KG1 (cell line): Measurements from ENCODE around the gene MYO9B.
A peak's percentile ranks its signal among the peaks of the same experiment; 100 is the strongest.
"Not testable (repeated sequence)": the region's sequence is repeated elsewhere in the genome, so short reads cannot be mapped to it uniquely, and the experiment has no call there.

Experiments
- DNase-seq: peaks from one replicate; lab custom pipeline; 2025; lab: John Stamatoyannopoulos, UW

The MYO9B gene

DNA sequence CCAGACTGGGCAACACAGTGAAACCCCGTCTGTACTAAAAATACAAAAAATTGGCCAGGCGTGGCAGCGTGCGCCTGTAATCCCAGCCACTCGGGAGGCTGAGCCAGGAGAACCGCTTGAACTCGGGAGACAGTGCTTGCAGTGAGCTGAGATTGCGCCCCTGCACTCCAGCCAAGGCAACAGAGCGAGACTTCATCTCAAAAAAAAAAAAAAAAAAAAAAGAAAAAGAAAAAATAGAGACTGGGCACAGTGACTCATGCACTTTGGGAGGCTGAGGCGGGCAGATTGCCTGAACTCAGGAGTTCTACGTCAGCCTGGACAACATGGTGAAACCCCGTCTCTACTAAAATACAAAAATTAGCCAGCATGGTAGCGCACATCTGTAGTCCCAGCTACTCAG, 69.2 kb downstream of the MYO9B start:
- DNase-seq, result not testable (repeated sequence)

DNA sequence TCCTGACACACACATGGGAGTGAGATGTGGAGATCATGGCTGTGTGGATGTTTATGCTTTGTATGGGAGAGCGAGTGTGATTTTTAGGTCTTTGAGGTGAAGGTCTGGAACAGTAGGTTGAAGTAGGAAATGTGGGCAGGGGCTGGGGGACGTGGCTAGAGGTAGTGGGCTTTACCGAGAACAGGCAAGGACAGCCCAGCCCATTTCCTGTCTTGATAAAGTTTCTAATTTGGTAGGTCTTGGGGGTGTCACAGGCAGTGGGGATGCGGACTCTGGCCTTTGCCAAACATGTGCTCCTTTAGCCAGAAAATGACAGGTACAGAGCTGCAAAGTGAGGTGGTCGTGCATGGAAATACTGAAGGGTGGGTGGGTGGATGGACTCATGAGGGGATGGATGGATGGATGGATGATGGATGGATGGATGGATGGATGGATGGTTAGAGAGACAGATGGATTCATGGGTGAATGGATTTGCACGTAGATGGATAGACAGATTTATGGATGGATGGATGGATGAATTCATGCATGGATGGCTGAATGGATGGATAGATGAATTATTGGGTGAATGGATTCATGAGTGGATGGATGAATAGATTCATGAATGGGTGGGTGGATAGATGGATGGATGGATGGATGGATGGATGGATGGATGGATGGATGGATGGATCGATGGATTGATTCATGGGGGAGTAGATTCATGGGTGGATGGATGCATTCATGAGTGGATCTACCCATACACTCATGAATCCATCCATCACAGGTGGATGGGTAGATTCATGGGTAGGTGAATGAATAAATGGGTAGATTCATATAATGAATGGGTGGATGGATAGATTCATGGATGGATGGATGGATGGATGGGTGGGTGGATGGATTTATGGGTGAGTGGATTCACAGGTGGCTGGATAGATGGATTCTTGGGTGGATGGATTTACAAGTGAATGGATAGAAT, 70.2 kb downstream of the MYO9B start:
- no peak for DNase-seq

DNA sequence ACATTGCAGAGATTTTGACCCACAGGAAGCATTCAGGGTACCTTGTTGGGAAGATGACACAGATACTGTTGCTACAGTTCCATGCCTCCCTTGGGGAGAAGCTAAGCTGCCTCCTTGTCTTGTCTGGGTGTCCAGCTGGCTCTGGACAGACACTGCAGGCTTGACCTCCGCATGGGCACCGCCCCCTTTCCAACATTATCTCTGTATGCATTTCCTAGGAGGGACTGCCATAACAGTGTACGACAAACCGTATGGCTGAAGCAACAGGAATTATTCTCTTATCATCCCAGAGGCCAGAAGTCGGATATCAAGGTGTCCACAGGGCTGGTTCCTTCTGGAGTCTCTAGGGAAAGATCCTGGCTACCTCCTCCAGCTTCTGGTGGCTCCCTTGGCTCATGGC, 72.6 kb downstream of the MYO9B start:
- DNase-seq, result no peak

DNA sequence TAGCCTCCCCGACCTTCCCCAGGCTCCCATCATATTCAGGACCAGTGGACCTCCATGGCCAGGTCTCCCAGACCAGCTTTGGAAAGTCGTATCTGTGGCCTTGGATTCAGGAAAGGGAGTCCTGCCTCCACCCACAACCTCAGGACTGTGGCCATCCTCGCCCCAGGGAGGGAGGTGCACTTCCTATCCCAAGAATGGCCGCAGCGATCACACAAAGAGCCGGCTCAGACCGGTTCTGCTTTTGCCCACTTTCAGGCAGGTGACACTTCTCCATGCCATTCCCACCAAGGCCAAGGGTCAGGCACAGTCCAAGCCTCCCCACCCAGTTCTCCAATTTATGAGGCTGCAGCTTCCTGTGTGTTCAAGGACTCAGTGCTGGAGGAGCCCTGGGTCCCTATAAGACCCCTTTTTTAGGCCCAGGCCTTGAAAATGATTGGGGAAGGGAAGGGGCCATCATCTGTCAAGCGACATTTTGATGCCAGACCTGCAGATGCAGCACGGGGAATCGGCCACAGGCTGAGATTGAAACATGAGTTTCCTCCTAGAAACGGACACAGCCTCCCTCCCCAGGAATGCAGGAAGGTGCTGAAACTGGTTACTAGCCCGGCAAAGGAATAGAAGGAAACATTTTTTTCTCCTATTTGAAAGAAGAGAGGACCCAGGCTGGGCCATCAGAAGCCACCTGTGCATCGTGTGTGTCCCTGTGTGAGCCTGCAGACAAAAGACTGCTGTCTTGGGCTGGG, 74.0 kb downstream of the MYO9B start:
- DNase-seq, result no peak

DNA sequence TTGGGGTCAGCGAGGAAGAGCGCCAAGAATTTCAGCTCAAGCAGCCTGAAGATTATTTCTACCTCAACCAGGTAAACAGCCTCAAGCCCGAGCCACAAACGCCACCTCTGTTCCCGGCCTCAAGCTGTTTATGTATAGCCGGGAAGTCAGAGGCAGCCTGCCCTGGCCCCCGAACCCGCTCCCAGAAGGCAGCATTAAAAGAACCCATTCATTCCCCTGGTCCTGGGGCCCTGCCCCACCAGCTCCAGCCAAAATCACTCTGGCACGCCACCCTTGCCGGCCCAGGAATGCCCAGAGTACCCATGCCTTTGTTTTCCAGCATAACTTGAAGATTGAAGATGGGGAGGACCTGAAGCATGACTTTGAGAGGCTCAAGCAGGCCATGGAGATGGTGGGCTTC, 78.4 kb downstream of the MYO9B start:
- no peak for DNase-seq

DNA sequence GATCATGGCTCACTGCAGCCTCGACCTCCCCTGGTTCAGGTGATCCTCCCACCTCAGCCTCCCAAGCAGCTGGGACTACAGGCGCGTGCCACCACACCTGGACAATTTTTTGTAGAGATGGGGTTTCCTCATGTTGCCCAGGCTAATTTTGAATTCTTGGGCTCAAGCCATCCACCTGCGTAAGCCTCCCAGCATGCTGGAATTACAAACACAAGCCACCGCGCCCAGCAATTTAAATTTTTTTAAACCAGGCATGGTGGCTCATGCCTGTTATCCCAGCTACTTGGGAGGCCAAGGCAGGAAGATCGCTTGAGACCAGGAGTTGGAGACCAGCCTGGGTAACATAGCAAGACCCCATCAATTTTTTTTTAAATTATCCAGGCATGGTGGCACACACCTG, 79.7 kb downstream of the MYO9B start:
- no peak for DNase-seq

DNA sequence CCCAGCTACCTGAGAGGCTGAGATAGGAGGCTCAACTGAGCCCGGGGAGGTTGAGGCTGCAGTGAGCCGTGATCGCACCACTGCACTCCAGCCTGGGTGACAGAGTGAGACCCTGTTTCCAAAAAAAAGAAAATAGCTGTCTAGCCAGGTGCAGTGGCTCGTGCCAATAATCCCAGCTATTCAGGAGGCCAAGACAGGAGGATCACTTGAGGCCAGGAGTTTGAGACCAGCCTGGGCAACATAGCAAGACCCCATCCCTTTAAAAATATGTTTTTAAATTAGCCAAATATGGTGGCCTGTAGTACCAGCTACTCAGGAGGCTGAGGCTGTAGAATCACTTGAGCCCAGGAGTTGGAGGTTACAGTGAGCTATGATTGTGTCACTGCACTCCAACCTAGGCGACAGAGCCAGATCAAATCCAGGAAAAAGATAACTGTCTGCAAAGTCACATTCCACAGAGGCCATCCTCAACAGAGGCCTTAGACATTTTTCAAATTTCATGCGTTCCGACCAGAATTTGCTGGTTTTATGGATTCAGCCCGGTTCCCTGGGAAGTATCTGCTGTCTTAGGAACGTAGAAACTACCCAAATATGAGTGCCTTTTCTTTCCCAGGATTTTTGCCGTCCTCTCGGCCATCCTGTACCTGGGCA, 80.8 kb downstream of the MYO9B start:
- no peak for DNase-seq

DNA sequence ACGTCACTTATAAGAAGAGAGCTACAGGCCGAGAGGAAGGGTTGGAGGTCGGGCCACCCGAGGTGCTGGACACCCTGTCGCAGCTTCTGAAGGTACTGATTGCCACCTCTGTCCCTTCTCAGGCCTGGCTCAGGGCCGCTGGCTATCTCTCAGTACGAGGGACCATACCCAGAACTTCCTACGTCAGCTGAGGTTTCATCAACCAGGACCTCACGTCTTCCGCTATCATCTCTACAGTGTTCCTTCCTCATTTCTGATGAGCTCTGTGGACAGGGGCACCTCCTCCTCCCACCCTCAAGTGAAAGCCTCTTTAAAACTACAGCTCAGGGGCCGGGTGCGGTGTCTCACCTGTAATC, 81.3 kb downstream of the MYO9B start:
- peak; percentile 0 for DNase-seq

DNA sequence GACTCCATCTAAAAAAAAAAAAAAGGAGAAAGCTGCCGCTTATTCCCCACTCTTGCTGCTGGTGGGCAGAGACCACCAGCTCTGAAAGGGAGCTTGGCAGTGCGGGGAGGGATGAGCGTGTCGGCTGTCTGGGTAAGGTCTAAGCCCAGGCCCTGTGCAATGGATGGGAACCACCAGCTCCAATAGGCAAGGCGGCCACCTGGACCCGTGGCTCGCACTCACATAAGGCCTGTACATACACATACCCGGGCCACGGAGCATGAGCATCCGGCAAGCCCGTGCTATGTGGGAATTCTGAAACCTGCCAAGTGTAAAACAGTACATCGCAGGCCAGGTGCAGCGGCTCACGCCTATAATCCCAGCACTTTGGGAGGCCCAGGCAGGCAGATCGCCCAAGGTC, 83.0 kb downstream of the MYO9B start:
- DNase-seq, result no peak

DNA sequence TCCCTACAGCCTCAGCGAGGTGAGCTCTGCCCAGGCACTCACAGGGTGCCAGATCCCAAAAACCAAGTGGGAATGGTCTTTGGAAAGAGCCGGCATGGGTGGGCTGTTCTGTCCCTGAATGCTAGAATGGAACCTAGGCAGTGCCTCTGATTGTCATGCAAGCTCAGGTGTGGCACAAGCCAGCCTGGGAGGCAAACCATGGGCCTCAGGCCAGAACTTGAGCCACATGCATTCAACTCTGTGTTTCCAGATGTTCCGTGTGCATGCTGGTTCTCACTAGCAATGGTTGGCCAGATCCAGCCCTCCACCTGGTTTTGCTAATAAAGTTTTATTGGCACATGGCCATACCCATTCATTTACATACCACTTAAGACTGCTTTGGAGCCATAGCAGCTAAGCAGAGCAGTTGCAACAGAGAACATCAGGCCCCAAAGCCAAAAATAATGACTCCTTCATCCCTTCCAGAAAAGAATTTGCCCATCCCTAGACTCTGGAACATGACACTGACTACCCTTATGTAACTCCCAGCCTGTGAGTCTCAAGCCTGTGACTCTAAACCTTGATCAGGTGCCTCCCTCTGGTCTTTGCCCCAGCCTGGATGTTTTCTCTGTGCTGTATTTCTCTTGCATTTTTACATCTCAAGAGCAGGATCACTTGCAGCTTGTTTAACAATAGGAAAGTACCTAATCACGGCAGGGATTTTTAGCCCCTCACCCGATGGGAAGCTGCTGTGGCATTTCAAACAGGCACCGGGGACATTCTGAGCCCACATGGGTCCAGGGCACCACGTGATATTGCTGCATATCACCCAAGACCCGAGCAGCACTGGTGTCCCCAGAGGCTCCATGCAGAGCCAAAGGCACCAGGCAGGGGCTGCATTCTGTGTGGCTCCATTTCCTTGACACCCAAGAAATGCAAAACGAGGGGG, 84.2 kb downstream of the MYO9B start:
- no peak for DNase-seq

DNA sequence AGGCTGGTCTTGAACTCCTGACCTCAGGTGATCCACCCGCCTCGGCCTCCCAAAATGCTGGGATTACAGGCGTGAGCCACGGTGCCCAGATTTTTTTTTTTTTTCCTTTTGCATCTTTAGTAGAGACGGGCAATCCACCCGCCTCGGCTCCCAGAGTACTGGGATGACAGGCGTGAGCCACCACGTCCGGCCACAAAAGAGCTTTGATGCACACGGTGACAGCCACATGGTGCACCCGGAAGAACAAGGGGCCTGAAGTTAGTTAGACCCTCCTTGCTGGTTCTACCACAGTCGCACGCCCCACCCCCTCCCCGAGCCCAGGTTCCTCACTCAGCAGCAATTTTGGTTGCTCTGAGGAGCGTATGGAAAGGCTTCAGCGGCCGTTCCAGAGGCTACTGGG, 85.3 kb downstream of the MYO9B start:
- DNase-seq, result no peak

DNA sequence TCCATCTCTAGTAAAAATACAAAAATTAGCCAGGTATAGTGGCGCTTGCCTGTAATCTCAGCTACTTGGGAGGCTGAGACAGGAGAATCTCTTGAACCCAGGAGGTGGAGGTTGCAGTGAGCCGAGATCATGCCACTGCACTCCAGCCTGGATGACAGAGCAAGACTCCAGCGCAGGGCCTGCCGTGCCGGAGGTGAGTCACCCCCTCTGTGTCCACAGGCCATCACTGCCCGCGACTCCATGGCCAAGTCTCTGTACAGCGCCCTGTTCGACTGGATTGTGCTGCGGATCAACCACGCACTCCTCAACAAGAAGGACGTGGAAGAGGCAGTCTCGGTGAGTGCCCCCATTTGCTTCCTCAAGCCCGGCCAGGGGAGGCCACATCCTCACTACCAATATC, 86.6 kb downstream of the MYO9B start:
- DNase-seq, result not testable (repeated sequence)

DNA sequence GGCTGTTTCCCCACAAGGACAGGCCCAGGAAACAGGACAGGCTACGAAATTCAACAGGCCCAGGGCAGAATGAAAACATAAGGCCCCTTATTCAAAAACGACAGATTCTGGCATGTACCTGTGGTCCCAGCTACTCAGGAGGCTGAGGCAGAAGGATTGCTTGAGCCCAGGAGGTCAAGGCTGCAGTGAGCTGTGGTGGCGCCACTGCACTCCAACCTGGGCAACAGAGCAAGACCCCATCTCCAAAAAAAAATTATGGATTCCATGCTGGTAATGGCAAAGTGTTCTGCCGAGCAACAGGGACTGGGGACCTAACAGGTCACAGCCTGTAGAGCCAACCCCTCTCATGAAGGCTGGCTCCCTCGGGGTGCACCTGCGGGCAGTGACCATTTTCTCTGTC, 87.0 kb downstream of the MYO9B start:
- no peak for DNase-seq

DNA sequence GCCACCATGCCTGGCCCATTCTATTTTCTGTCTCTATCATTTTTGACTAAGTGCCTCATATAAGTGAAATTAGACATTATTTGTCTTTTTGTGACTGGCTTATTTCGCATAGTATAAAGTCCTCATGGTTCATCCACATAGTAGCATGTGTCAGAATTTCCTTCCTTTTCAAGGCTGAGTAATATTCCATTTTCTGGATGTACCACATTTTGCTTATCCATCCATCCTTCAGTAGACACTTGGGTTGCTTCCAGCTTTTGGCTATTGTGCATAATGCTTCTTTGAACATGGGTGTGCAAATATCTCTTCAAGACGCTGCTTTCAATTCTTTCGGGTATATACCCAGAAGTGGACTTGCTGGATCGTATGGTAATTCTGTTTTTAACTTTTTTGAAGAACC, 88.1 kb downstream of the MYO9B start:
- DNase-seq, result no peak

DNA sequence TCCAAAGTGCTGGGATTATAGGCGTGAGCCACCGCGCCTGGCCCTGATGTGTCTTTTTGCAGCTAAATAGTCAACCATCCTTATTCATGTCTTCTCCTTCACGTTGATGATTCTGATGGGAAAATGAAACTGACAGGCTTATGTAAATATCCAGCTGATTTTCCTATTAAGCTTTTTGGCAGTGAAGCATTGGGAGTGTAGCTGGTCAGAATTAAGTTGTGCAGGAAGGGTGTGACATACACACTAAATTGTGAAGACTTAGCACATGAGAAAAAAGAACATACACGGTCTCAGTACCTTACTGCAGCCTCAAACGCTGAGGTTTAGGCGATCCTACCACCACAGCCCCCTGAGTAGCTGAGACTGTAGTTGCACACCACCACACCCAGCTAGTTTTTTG, 89.1 kb downstream of the MYO9B start:
- DNase-seq, result no peak

DNA sequence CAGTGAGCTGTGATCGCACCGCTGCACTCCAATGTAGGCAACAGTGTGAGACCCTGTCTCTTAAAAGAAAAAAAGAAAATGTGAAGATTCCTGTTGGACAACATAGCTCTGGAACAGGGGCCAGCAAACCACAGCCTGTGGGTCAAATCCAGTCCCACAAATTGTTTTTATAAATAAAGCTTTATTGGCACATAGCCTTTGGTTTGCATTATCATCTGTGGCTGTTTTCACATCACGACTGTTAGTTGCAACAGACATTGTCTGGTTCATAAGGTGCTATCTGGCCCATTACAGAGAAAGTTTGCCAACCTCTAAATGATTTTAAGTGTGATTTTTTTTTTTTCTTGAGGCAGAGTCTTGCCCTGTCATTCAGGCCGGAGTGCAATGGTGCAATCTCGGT, 90.1 kb downstream of the MYO9B start:
- no peak for DNase-seq

DNA sequence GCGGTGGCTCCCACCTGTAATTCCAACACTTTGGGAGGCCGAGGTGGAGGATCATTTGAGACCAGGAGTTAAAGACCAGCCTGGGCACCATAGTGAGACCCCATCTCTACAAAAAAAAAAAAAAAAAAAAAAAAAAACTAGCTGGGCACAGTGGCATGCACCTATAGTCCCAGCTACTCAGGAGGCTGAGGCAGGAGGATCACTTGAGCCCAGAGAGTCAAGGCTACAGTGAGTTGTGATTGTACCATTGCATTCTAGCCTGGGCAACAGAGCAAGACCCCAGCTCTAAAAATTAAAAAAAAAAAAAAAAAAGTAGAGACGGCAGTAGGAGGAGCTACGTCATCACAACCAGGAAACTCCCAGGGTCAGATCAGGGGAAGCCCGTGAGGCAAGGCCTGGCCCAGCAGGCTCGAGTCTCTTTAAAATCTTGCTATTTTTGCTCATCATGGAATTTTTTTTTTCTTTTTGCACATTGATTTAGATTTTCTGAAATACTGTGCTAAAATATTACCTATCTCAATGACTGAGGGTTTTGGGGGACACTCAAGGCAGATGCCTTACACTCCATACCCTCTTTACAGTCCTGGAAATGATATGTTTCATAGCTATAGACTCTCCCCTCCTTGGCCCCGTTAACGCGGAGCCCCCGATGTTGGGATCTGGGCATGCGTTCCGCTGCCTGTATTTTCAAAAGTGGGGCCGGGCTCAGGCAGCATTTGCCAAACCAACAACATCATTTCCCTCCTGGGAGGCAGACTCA, 95.1 kb downstream of the MYO9B start:
- no peak for DNase-seq

DNA sequence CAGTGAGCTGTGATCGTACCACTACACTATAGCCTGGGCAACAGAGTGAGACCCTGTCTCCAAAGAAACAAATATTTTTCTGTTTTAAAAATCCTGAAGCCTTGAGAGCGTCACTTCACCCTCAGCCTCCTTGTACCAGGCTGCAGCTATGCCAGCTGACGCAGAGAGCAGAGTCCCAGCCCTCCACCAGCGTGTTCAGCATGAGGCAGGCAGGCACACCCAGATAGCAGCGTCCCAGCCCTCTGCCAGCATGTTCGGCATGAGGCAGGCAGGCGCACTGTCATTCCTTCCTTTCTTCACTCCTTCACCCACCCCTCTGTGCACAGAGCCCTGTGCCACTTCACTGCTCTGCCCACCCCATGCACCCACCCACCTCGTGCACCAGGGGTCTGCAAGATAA, 96.3 kb downstream of the MYO9B start:
- no peak for DNase-seq

DNA sequence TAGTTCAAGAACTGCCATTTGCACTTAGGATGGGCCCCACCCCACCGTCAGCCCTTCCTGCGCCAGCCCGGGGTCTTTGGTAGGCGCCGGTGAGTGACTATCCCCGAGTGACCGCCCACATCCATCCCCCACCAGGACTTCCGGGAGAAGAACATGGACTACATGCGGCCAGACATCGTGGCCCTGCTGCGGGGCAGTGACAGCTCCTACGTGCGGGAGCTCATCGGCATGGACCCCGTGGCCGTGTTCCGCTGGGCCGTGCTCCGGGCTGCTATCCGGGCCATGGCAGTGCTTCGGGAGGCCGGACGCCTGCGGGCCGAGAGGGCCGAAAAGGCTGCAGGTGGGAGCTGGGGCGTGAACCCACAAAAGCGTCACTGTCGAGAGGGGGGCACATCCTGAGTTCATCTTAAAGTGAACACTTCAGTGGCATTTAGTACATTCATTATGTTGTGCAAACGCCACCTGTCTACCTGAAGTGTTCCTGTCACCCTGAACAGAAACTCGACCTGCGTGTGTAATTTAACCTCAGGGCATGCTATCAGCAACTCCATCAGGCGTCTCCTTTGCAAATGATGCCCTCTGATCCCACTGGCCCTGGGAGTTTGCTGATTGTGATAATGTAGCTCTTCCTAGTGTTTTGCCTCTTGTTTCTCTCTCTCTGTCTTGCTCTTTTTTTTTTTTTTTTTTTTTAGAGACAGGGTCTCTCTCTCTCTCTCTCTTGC, 97.2 kb downstream of the MYO9B start:
- no peak for DNase-seq

DNA sequence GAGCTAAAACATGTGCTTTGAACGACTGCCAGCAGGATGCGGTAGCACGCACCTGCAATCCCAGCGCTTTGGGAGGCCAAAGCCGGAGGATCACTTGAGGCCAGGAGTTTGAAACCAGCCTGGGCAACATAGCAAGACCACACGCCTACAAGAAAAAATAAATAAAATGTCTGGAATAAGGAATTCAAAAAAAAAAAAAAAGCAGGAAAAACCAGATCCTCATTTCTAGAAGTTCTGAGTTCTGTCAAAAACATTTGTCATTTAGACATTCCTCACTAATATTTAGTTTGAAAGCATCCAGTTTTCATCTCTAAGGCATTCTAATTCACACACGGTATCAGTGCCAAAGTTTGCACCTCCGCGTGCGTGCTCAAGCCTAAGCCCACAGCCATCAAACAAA, 102.7 kb downstream of the MYO9B start:
- no peak for DNase-seq
